Left lobe of liver (tissue), 2 donors: Measurements from ENCODE around the gene GAR1. TPM values are rescaled to one million over a fixed set of nuclear protein-coding genes. Genes with fewer than 3 reads are reported as not detected.
"Not testable (repeated sequence)": the region's sequence is repeated elsewhere in the genome, so short reads cannot be mapped to it uniquely, and the experiment has no call there.

Experiments used
- ATAC-seq: fragments of 200-7000 bp; cut with Tn5 transposase; one replicate; pipeline ENCODE4 v1.9.1; 2020; ENCODE audit warnings: mild to moderate bottlenecking, moderate library complexity
- DNase-seq: peaks from one replicate; pipeline ENCODE4 v3.0.0-alpha.2; 2020; ENCODE audit warnings: low spot score
- total RNA-seq: library from RNA; stranded (reverse); gene quantifications from one replicate; pipeline ENCODE4 v1.2.1, GENCODE V29; 2021
- donor health status: DM: no; HTN: no; CAD: no; lungs with moderate emphysema.
- donor health status: DM: no; HTN: yes; CAD: no.

The GAR1 gene
- 3.6 TPM for total RNA-seq

DNA sequence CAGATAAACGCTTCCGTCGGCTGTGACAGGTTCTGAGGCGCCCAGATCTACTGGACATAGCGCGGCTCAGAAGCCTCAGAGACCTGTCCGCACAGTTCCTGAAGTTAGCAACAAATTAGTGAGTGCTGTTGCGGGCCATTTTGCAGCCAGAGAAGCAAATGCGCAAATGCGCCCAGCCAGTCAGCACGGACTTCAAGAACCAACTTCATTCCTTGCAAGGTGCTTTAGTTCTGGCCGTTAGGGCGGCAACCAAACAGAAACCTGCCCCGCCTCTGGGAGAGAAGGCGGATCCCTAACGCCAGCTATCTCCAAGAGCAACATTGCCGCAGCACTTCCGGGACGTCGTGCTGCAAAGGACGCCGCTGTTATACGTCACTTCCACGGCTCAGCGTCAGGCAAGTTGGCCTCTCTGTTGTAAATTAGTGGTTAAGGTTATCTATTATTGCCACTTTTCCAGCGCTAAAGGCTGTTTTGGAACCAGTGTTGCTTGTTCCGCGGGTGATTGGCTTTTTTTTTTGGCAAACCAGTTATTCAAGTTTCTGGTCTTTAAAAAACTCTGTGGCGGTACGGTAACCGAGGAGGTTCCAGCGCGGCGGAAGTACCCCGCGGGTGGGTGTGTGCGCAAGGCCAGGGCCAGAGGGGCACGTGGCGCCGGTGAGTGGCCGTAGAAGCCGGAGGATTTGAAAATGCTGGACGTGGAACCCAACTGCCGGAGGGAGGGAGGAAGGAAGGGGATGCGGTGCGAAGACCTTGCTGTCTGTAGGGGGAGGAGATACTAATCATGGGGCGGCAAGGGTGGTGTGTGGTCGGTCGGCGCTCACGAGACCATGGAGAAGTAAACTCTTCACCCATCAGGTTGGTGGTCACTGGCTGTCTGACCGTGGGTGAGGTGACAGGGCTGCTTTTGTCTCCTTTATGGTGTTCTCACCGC lies at the start of gene GAR1:
Gene GAR1, plus strand, starts transcription at position 612 of the 931 bp plus-strand sequence. CDS start 403 bp downstream, outside the sequence.
- ATAC-seq, result peak; percentile 99

GRCh38 chr4:109782092-109782491 lies 33.5 kb upstream of the GAR1 start:
- not testable (repeated sequence) for ATAC-seq

More for the DNA sequence above, at the start of gene GAR1:
- DNase-seq, result peak; percentile 93

DNA sequence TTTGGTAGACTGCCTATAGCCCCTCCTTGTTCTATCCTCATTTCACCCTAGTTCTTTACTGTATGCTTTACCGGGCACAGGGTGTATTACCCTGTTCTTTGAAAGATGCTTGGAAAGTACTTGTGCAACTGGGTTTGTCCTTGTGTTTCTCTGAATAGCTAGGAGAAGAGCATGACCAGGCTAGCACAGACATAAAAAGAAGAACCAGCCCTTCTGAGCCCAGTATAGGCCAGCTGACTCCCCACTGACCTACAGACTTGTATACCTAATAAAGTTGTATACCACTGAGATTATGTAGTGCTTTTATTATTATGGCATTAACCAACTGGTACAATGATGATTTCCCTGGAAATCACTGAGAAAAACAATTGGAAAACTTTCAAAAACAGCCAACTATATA lies 28.7 kb upstream of the GAR1 start:
- DNase-seq (no peak), ATAC-seq (no peak)

More at GRCh38 chr4:109782092-109782491, 33.5 kb upstream of the GAR1 start:
- not testable (repeated sequence) for DNase-seq

DNA sequence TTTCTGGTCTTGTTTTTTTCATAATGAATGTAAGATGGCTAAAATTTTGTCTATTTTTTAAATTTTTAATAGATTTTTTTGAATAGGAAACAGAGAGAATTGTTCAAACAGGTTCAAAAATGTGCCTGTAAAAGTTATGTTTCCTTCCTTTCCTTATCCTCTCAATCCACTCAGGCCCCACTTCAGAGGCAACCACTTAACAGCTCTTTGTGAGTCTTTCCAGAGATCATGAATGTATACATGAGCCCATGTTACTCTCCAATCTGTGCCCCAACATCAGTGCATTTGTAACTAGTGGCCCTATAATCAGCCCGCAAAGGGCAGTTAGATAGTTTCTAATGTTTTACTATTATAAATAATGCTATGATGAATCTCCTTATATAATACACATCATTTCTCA lies 27.8 kb upstream of the GAR1 start:
- DNase-seq (no peak), ATAC-seq (no peak)

GRCh38 chr4:109795059-109795458 lies 20.5 kb upstream of the GAR1 start:
- ATAC-seq, result no peak
- no peak for DNase-seq

DNA sequence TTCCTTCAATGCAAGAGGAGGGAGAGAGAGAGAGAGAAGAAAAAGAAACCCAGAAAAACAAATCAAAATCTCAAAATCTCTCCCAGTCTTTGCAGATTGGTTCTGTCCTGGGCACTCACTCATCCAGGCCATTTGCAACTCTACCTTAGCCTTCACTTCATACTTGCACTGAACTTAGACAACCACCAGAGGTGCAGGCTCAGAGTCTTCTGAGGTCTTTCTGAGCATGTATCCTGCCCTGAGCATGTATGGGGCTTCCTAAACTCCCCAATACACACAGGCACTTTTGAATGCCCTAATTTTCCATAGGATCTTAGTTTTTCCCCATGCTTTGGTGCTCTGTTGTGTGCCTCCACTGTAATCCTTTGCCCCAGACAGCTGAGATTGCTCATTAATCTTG lies 16.7 kb upstream of the GAR1 start:
- DNase-seq, result no peak
- ATAC-seq, result peak; percentile 35

DNA sequence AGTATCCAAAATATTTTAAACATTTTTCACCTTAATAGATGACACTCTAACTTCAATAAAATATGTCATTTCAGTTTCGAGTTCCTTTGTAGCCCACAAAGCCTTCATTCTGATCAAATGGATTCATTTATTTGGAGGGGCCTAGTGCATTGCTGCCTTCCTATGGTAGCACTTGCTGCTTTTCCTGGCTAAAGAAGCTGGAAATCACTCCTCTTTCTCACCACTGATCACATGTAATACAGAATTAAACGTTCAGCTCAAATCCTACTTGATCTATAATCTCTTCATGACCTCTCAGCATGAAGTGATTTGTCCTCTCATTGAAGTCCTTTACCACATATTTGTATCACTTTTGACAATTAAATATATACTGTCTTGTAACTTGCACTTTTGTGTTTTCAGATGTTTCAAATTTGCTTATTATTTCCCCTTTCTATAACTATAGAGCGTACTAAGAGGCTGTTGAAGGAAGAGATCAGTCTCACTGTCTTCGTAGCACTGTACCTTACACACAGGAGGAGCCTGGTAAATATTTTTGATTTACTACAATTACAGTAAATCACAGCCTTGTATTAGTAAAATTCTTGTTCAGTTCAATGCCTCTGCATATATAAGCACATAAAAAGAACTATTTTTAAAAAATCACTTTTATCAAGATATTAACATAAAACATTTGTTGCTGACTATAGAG lies 14.3 kb upstream of the GAR1 start:
- no peak for DNase-seq
- peak; percentile 50 for ATAC-seq

GRCh38 chr4:109801895-109802319 lies 13.7 kb upstream of the GAR1 start, which contains the start of gene CFI:
TSS of gene CFI (minus strand) at chr4:109801999. CDS start at chr4:109801971, 28 bp downstream.
- ATAC-seq (peak; percentile 70), DNase-seq (no peak)

DNA sequence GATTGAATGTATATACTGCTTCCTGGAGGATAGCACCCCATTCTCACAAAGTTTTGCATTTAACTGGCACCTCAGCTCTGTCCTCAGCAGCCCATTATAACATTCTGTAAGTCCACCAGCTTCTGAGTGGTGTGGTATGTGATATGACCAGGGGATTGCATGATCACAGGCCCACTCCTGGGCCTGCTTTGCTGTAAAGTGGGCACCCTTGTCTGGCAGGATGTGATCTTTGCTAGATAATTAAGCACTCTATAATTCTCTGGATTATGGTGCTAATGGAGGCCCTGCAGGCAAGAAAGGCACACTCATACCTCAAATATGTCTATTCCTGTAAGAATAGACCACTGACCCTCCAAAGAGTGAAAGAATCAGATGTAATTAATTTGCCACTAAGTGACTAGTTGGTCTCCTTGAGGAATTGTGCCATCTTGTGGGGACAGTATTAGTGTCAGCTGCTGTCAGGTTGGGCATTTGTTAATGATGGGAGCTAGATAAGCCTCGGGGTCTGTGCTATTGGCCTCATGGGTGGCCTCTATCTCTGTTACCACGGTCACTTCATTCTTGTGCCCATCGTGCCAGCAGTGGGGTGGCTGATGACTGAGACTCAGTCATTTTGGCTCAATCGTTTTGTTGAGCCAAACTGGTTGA lies 11.5 kb upstream of the GAR1 start:
- no peak for DNase-seq
- peak; percentile 75 for ATAC-seq

DNA sequence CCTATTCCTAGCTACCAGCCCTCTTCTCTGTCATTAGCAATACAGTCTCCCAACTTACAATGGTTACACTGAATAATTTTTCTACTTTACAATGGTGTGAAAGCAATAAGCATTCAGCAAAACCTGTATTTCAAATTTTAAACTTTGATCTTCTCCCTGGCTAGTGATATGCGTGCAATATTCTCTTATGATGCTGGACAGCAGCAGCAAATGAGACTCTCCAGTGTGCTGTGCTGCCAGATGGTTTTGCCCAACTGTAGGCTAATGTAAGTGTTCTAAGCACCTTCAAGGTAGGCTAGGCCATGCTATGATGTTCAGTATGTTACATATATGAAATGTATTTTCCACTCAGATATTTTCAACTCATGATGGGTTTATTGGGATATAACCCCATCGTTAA lies 5.9 kb upstream of the GAR1 start:
- no peak for DNase-seq
- ATAC-seq, result no peak

- no peak for DNase-seq
Measured at GRCh38 chr4:109810552-109811387, 4.8 kb upstream of the GAR1 start.

GRCh38 chr4:109811707-109812106 lies 3.9 kb upstream of the GAR1 start:
- no peak for ATAC-seq
- DNase-seq, result no peak

More at GRCh38 chr4:109810552-109811387, 4.8 kb upstream of the GAR1 start:
- ATAC-seq, result no peak

GRCh38 chr4:109816082-109816442 lies 500 bp downstream of the GAR1 start:
- ATAC-seq, result no peak
- DNase-seq, result no peak

- DNase-seq (no peak), ATAC-seq (no peak)
Measured at GRCh38 chr4:109816894-109817293, 1.3 kb downstream of the GAR1 start.

- ATAC-seq, result no peak
- no peak for DNase-seq
Measured at GRCh38 chr4:109818268-109818667, 2.7 kb downstream of the GAR1 start.

DNA sequence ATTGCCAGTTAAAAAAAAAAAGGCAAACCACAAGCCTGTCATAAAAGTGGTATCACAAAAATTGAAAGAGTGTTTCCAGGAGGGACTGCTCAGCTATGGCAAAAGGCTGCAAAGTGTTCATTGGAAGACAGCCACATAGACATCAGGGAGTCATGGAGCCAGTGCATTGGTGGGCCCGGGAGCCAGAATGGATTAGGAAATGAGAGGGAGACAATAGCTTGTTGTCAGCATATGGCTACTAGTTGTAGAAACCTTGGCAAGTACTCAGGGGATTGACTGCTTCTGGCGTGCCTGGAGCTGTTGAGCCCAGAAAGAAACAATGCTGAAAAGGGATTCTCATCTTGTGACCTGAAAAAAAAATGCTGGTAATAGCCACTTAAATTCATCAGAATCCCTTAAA lies 5.0 kb downstream of the GAR1 start:
- DNase-seq (no peak), ATAC-seq (no peak)

DNA sequence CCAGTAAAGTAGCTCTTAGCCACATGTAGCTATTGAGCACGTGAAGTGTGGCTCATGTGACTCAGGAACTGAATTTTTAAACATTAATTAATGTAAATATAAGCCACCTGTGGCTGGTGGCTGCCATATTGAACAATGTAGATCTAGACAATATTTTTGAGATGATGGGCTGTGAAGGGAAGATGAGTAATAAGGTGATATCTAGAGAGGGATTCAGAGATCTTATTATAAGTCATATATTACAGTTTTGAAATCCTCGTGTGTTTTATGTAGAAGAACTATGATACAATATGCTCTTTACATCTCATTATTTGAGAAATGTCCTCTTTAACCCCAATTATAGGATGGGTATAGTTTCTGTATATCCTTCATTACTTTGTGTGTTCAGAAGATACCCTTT lies 5.6 kb downstream of the GAR1 start:
- DNase-seq (no peak), ATAC-seq (no peak)

GRCh38 chr4:109826719-109827118 lies 11.2 kb downstream of the GAR1 start:
- peak; percentile 73 for ATAC-seq
- DNase-seq, result no peak

DNA sequence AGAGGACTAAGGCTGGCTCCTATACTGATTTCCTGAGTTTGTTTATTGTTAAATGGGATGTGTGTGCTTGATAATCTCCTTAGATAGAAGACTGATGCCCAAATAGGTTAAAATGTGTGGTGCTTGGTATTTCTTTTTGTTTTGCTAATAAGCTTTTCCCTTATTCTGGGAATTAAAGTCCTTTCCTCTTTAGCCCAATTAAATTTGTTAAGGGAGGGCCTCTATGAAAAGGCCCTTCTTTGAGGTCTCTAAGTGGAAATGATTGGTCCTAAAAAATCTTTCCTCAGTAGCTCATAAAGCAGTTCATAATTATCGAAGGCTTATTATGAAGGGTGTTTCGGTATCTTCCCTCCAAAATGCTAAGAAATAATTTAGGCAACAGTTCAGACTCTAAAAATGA lies 12.1 kb downstream of the GAR1 start, which contains the start of gene RRH:
Gene RRH, plus strand, starts transcription at position 301 of the 400 bp plus-strand sequence. Its CDS starts 56 bp downstream, at position 357.
- ATAC-seq (no peak), DNase-seq (no peak)

DNA sequence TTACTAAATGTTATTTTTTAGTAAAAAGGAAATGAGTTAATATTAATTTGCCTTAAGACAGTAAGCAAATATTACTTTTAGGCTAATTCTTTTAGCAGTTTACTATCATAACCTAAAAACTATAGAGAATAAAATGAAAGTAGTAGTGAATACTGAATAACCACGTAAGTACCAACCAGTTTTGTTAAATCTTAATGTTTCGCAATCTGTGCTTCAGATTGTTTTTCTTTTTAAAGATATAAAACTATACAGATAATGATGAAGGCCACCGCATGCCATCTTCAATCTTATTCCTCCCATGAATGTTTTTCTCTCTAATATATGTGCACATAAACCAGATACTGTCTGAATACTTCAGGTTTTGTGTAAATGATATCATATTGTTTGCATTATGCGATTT lies 18.2 kb downstream of the GAR1 start:
- DNase-seq, result no peak

More for the DNA sequence above, 18.2 kb downstream of the GAR1 start:
- ATAC-seq, result no peak
